H54 (cell line): ENCODE measurements around the gene VEGFC.

Experiments
- DNase-seq: peaks from one replicate; pipeline ENCODE4 v3.0.0; 2011; ENCODE audit warnings: low spot score, mixed read lengths; ENCODE audit not compliant: insufficient read length
- FAIRE-seq: peaks from 3 replicates; lab custom pipeline; 2011; peaks lifted over from hg19 to GRCh38; lab: Jason Lieb, UNC
- POLR2A ChIP-seq: IDR thresholded peaks from 2 replicates; pipeline ENCODE4 v1.6.1; 2011; ENCODE audit warnings: low read depth, mild to moderate bottlenecking, low read length

VEGFC gene

GRCh38 chr4:176789955-176790354, 2.8 kb downstream of the VEGFC start:
- no peak for FAIRE-seq
- TF ChIP-seq POLR2A = no peak
- peak; percentile 68 for DNase-seq

DNA sequence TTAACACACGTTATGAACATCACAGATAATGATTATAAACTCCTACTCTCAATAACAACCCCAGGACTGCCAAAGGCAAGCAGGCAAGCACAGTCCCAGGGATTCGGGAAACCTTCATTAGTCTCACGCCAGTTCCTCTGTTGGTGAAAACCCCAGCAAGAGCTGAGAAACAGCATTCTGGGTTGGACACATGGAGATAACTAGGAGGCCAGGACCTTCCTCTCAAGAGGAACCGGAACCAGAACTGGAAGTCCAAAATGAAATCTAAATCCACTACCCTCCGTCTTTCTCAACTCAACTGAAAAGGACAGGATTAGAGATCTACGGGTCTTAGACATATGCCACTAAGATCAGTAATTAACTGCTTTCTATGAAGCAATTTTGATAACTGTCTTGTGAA, 3.8 kb downstream of the VEGFC start:
- TF ChIP-seq POLR2A = no peak
- FAIRE-seq (no peak), DNase-seq (no peak)

DNA sequence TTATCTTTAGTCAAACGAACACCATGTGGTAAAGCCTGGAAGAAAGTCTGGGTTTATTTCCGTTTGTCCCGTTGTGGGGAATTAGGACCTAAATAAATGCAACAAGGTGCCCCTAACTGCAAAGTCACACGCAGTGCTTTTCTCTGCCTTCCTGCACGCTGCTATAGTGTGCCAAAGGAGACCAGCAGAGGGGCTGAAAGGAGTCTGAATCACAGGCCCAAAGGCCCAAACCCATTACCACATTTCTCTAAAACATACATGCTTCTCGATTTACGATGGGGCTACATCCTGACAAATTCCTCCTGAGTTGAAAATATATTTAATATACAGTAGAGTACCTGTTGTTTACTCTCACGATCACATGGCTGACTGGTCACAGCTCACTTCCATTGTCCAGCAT, 4.5 kb downstream of the VEGFC start:
- no peak for TF ChIP-seq POLR2A
- FAIRE-seq = no peak
- DNase-seq = no peak

- FAIRE-seq (no peak), DNase-seq (no peak)
- no peak for TF ChIP-seq POLR2A
These were observed 7.9 kb downstream of the VEGFC start for GRCh38 chr4:176784816-176785215.

GRCh38 chr4:176782794-176783193, 9.9 kb downstream of the VEGFC start:
- no peak for TF ChIP-seq POLR2A
- DNase-seq (no peak), FAIRE-seq (no peak)

DNA sequence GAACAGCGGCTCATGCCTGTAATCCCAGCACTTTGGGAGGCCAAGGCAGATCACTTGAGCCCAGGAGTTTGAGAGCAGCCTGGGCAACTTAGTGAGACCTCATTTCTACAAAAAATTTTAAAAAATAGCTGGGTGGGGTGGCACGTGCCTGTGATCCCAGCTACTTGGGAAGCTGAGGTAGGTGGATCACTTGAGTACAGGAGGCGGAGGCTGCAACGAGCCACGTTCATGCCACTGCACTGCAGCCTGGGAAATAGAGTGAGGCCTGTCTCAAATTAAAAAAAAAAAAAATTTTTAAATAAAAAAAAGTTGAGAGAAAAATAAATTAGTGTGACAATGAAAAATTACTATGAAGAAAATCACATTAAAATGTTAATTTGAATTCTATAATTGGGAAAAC, 10.5 kb downstream of the VEGFC start:
- FAIRE-seq = no peak
- no peak for TF ChIP-seq POLR2A
- DNase-seq = no peak

DNA sequence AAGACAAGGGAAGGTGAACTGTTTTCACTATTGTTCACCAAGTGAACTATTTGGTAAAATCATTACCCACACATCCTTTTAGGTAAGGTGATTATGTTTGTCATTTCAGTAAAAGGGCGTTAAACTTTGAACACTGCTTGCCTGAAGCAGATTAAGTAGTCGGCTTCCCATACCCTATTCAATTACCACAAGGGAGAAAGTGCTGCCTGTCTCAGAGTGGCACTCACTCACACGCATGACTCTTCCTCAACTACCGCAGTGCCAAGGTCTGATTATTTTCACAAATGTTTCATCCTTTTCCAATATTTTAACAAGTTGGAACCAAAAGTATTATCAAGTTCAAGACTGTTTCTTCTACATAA, 11.0 kb downstream of the VEGFC start:
- no peak for TF ChIP-seq POLR2A
- FAIRE-seq = no peak
- DNase-seq = no peak

- FAIRE-seq = no peak
- no peak for DNase-seq
- TF ChIP-seq POLR2A = no peak
These were observed 11.6 kb downstream of the VEGFC start for GRCh38 chr4:176780995-176781738.

- FAIRE-seq (no peak), DNase-seq (no peak)
- no peak for TF ChIP-seq POLR2A
These were observed 13.3 kb downstream of the VEGFC start for GRCh38 chr4:176779421-176779820.

DNA sequence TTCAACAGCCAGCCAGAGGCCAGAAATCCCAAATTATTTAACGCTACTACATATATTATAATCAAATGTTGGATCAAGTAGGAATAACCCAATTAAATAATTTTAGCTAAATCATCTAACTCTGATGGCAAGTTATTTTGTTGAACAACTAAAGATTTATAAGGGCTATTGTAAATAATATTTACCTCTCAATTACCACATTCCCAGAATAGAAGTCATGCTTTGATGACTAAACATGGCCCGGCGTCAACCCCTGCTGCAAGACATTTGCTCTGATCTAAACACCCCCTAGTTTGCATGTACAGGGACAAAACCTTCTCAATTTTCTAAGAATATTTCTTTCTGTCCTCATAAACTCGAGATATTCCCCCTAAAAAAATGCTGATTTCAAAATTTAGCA, 14.2 kb downstream of the VEGFC start:
- TF ChIP-seq POLR2A = no peak
- DNase-seq (no peak), FAIRE-seq (no peak)

DNA sequence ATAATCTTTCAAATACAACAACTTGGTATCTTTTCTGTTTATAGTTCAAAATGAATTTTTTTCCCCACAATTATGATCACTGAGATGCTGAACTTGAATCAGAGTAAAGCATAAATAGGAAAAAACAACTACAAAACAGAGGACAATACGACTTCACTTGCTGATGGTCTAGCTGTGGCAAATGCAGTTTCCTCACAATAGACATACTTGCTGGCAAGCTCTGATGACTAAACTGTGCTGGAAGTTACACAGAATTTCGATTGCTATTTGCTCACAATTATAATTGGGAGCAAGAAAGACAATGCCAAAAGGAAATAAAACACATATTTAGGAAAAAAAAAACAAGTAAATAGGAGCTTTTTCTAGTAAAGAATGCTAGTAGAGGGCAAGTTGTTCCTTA, 14.7 kb downstream of the VEGFC start:
- TF ChIP-seq POLR2A = no peak
- FAIRE-seq (peak; percentile 65), DNase-seq (no peak)

DNA sequence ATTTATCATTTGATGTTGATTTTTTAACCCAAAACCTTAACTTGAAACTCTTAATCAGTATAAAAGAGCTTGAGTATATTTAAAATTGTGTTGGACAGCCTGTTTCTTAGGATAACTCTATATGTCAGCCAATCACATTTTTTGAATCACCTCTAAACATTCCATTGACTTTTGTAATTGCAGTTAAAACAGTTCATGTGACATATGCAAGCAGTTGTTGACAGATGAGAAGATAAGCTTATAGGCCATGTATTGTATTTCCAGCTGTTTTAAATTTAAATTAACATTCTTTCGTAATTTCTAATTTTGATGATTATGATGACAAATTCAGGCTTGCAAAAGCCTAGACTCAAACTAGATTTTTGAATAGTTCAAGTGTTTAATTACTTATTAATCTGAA, 17.4 kb downstream of the VEGFC start:
- DNase-seq (no peak), FAIRE-seq (no peak)
- no peak for TF ChIP-seq POLR2A

DNA sequence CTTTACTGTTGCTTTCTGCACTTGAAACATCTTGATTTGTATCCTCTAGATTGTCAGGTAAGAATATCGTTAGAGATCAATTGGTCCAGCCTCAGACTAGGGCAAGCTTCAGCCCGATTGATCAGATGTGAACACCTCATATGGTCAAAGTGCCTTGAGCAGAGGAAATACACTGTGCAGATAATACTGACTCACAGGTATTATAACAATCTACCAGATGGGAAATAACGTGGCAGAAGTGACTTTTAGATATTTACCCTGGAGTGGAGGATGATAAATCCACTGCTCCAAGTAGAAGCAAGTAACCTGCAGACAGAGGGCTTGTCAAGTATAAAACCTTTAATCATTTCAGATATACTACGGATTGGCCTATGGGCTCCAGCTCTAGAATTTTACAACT, 17.9 kb downstream of the VEGFC start:
- no peak for DNase-seq
- no peak for TF ChIP-seq POLR2A

DNA sequence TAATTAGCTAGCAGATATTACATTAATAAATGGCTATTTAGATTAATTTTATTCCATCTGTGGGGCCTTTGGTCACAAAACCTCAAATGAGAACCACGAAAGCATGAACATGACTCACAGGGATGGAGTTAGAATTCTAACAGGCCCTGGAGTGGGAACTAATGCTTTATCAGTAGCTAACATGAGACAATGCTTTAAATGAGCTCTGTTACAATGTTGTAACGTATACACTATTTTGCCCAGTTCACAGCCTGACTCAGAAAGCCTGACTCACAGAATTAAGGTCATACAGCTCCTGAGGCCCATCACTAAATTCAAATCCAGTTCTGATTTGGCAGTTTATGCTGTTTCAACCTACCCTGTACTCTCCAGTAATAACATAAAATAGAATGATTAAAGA, 23.2 kb downstream of the VEGFC start:
- FAIRE-seq (peak; percentile 70), DNase-seq (no peak)
- TF ChIP-seq POLR2A = no peak

More for the DNA sequence above, 17.9 kb downstream of the VEGFC start:
- peak; percentile 65 for FAIRE-seq

GRCh38 chr4:176767183-176767582, 25.5 kb downstream of the VEGFC start:
- FAIRE-seq = no peak

GRCh38 chr4:176762661-176763308, 29.9 kb downstream of the VEGFC start:
- FAIRE-seq (no peak), DNase-seq (no peak)
- no peak for TF ChIP-seq POLR2A

More at GRCh38 chr4:176767183-176767582, 25.5 kb downstream of the VEGFC start:
- no peak for DNase-seq
- no peak for TF ChIP-seq POLR2A
